ENCODE results near the gene SCN3A.

DNA sequence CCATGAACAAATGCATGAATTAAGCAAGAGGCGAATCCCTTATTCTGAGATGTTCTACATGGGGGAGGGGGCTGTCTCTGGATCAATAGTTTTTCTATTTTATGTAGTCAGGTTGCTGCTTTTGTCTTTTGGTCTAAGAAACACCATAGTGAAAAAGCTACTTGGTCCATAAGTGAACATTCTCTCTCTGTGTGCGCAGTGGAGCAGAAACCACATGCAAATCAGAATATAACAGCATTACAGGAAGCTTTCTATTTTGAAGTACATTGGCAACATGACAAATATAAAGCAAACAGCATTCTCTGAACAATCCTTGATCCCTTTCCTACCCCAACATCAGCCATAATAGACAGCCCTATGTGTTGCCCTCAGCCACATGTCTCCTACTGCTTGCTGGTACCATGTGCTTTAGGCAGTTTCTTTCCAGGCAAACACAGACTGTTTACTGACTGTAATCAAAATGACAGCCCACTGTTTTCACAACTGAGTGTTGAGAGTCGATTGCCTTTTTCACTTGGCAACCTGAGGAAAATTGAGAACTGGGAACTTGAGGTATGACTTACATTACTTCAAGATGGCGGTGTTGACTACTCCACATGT lies 10.6 kb downstream of the SCN3A start:
- TF ChIP-seq, protein P1, sequence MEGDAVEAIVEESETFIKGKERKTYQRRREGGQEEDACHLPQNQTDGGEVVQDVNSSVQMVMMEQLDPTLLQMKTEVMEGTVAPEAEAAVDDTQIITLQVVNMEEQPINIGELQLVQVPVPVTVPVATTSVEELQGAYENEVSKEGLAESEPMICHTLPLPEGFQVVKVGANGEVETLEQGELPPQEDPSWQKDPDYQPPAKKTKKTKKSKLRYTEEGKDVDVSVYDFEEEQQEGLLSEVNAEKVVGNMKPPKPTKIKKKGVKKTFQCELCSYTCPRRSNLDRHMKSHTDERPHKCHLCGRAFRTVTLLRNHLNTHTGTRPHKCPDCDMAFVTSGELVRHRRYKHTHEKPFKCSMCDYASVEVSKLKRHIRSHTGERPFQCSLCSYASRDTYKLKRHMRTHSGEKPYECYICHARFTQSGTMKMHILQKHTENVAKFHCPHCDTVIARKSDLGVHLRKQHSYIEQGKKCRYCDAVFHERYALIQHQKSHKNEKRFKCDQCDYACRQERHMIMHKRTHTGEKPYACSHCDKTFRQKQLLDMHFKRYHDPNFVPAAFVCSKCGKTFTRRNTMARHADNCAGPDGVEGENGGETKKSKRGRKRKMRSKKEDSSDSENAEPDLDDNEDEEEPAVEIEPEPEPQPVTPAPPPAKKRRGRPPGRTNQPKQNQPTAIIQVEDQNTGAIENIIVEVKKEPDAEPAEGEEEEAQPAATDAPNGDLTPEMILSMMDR (conservative IDR thresholded peaks at IDR 0.05; ENCODE audit: low read depth, low read length) = no peak
- TF ChIP-seq EZH2 (IDR thresholded peaks at IDR 0.05; ENCODE audit: low read length, unreplicated experiment) = no peak
